ENCODE results near the gene BIRC5. TPM values are rescaled to one million over a fixed set of nuclear protein-coding genes. Genes with fewer than 3 reads are reported as not detected.
"Not testable (repeated sequence)": the region's sequence is repeated elsewhere in the genome, so short reads cannot be mapped to it uniquely, and the experiment has no call there.

The BIRC5 gene
- 22.0 TPM for polyA plus RNA-seq (2012; ENCODE audit: missing spikeins)

DNA sequence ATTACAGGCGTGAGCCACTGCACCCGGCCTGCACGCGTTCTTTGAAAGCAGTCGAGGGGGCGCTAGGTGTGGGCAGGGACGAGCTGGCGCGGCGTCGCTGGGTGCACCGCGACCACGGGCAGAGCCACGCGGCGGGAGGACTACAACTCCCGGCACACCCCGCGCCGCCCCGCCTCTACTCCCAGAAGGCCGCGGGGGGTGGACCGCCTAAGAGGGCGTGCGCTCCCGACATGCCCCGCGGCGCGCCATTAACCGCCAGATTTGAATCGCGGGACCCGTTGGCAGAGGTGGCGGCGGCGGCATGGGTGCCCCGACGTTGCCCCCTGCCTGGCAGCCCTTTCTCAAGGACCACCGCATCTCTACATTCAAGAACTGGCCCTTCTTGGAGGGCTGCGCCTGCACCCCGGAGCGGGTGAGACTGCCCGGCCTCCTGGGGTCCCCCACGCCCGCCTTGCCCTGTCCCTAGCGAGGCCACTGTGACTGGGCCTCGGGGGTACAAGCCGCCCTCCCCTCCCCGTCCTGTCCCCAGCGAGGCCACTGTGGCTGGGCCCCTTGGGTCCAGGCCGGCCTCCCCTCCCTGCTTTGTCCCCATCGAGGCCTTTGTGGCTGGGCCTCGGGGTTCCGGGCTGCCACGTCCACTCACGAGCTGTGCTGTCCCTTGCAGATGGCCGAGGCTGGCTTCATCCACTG, at the start of gene BIRC5:
Gene BIRC5 (plus strand): TSS at position 238 of the 690 bp plus-strand sequence. CDS start 64 bp downstream, at position 302.
- FAIRE-seq = peak; percentile 80
- DNase-seq (ENCODE audit: insufficient read length) = peak; percentile 96
- TF ChIP-seq POLR2AphosphoS5 (IDR thresholded peaks at IDR 0.05; ENCODE audit: low read depth, low read length) (no peak), TAF1 (IDR thresholded peaks at IDR 0.05; ENCODE audit: borderline replicate concordance, low read depth, low read length) (no peak), POLR2A (IDR thresholded peaks at IDR 0.05; ENCODE audit: low read depth, low read length) (no peak)

- TF ChIP-seq TAF1 (IDR thresholded peaks at IDR 0.05; ENCODE audit: borderline replicate concordance, low read depth, low read length) (no peak), POLR2A (IDR thresholded peaks at IDR 0.05; ENCODE audit: low read depth, low read length) (no peak), POLR2AphosphoS5 (IDR thresholded peaks at IDR 0.05; ENCODE audit: low read depth, low read length) (no peak)
- no peak for DNase-seq (ENCODE audit: insufficient read length)
- no peak for FAIRE-seq
These were observed 49.1 kb upstream of the BIRC5 start for GRCh38 chr17:78164748-78165607.

- TF ChIP-seq TAF1 (IDR thresholded peaks at IDR 0.05; ENCODE audit: borderline replicate concordance, low read depth, low read length) (no peak), POLR2A (IDR thresholded peaks at IDR 0.05; ENCODE audit: low read depth, low read length) (no peak), POLR2AphosphoS5 (IDR thresholded peaks at IDR 0.05; ENCODE audit: low read depth, low read length) (no peak)
- no peak for DNase-seq (ENCODE audit: insufficient read length)
- no peak for FAIRE-seq
These were observed 47.6 kb upstream of the BIRC5 start for GRCh38 chr17:78166416-78166815.

DNA sequence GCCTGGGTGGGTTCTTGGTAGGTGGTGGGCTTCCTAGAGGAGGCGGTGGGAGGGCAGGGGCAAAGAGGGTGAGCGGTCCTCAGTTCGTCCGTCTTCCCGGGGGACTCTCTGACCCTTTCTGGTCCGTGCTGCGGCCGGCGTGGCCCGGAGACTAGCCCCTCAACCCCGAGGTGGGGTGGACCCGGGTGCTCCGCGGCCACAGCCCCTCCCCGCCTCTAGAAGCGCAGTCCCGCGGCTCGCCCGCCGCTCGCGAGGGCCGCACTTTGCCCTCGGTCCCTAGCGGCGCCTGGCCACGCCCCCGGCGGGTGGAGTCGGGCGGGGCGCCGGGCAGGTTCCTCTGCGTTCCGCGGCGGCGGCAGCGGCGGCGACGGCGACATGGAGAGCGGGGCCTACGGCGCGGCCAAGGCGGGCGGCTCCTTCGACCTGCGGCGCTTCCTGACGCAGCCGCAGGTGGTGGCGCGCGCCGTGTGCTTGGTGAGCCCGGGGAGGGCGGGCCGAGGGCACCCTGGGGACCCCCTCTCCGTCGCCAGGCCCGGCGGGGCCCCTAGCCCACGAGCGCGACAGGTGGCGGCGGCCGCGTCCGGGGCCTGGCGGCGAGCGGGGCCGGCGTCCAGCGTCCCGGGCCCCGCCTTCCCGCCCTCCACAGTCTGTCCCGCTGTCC, 45.7 kb upstream of the BIRC5 start, which contains the start of gene SYNGR2:
Gene SYNGR2 (plus strand): TSS at position 340 of the 661 bp plus-strand sequence. CDS start 36 bp downstream, at position 376.
- peak; percentile 79; the same call in 1 of the 2 replicates for TF ChIP-seq POLR2A (IDR thresholded peaks at IDR 0.05; ENCODE audit: low read depth, low read length)
- TF ChIP-seq TAF1 (IDR thresholded peaks at IDR 0.05; ENCODE audit: borderline replicate concordance, low read depth, low read length) = peak; percentile 64; the same call in 1 of the 2 replicates
- TF ChIP-seq POLR2AphosphoS5 (IDR thresholded peaks at IDR 0.05; ENCODE audit: low read depth, low read length) = peak; percentile 52; the same call in 1 of the 2 replicates
- FAIRE-seq (peak; percentile 95), DNase-seq (ENCODE audit: insufficient read length) (peak; percentile 94)

DNA sequence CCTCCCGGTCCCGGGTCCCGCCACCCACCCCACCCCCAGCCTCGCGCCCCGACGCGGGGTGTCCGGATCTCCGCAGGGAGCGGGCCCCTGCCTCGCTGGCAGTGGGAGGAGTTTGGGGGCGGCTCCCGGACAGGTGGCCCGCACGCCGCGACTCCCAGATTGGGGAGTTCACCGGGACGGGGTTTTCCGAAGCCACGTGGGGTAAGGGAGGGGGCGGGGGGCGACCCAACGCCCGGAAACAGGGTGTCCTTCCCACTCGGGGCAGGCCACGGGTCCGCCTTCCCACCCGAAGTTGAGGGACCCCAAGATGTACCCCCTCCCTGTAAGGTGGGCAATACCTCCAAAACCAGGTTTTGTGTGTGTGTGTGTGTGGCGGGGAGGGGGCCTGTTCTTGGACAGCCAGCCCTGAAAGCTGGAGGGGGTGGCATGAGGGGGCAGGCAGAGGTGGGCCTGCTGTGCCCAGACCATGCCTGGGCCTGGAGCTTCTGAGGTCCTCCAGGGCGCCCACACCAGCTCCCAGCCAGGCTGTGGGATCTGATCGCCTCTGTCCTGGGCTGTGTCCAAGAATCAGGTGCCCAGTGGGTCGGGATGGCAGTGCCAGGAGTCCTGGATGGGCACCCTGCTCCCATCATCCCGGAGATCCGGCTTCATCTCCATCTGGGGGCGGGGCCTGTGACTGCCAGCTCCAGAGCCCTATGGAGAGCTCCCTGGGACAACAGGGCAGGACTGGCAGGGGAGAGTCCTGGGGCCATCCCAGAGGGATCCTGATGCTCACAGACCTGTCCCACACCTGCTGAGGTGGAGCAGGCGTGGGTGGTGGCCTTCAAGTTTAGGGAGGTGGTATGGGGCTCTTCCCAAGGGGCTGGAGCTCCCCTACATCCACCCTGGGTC, 44.9 kb upstream of the BIRC5 start:
- peak; percentile 88 for FAIRE-seq
- DNase-seq (ENCODE audit: insufficient read length) = peak; percentile 63
- no peak; the same call in 1 of the 2 replicates for TF ChIP-seq POLR2A (IDR thresholded peaks at IDR 0.05; ENCODE audit: low read depth, low read length)
- TF ChIP-seq POLR2AphosphoS5 (IDR thresholded peaks at IDR 0.05; ENCODE audit: low read depth, low read length) = peak; percentile 10; the same call in 1 of the 2 replicates

- no peak for TF ChIP-seq TAF1 (IDR thresholded peaks at IDR 0.05; ENCODE audit: borderline replicate concordance, low read depth, low read length)
- 0 out of 2 replicates have a peak, but pooled peaks have one; percentile 21 for TF ChIP-seq POLR2AphosphoS5 (IDR thresholded peaks at IDR 0.05; ENCODE audit: low read depth, low read length)
- TF ChIP-seq POLR2A (IDR thresholded peaks at IDR 0.05; ENCODE audit: low read depth, low read length) = peak; percentile 30; the same call in 1 of the 2 replicates
- DNase-seq (ENCODE audit: insufficient read length) (no peak), FAIRE-seq (no peak)
These were observed 43.1 kb upstream of the BIRC5 start for GRCh38 chr17:78170692-78171590.

DNA sequence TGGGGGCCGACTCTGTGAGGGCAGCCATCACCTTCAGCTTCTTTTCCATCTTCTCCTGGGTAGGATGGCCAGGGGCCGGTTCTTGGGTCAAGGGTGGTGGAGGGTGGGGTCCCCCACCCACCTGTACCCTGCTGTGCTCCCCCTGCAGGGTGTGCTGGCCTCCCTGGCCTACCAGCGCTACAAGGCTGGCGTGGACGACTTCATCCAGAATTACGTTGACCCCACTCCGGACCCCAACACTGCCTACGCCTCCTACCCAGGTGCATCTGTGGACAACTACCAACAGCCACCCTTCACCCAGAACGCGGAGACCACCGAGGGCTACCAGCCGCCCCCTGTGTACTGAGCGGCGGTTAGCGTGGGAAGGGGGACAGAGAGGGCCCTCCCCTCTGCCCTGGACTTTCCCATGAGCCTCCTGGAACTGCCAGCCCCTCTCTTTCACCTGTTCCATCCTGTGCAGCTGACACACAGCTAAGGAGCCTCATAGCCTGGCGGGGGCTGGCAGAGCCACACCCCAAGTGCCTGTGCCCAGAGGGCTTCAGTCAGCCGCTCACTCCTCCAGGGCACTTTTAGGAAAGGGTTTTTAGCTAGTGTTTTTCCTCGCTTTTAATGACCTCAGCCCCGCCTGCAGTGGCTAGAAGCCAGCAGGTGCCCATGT, 42.3 kb upstream of the BIRC5 start:
- not testable (repeated sequence) for DNase-seq (ENCODE audit: insufficient read length); FAIRE-seq

GRCh38 chr17:78172249-78173051, 41.6 kb upstream of the BIRC5 start:
- FAIRE-seq = peak; percentile 61
- DNase-seq (ENCODE audit: insufficient read length) = no peak
- no peak; the same call in 1 of the 2 replicates for TF ChIP-seq POLR2A (IDR thresholded peaks at IDR 0.05; ENCODE audit: low read depth, low read length)
